HG03045 (cell line): Measurements from ENCODE around the gene FAR2.

ENCODE experiments used
- ATAC-seq: cut with Tn5 transposase; IDR thresholded peaks from one replicate; pipeline ENCODE4 v1.9.1; 2021; ENCODE audit warnings: mild to moderate bottlenecking, moderate library complexity; ENCODE audit not compliant: unreplicated experiment

Gene FAR2

DNA sequence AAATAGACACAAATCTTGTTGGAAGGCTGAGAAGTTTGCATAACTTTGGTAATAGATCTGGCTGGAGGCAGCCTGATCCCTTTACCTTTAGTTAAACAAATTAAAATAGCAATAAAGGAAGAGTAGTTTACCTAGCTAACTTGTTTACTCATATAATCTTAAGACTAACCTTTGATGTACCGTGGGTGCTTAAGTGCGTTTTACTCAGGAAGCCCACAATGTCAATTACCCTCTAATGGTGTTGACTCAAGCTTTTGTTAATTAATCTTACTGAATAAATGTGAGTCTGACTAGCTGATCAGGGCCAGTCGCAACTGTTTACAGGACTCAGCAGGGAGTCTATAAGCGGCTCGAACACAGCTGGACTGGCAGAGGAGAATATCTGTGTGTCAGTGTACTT lies 51.5 kb downstream of the FAR2 start:
- ATAC-seq = no peak

DNA sequence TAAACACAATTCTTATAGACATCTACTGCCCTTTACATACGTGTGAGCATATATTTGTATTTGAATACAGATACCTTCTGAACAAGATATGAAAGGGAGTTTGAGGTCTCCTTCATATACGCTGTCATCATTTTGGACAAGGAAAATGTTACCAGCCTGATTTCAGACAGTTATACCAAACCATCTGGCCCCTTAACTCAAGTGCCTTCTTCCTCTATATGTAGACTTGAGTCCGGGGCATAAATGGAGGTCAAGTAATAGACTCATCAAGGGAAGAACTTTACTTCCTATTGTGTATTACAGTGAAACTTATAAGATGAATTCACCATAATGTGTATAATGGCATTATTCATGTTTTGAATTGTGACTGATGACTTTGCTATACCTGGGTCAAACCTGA lies 52.2 kb downstream of the FAR2 start:
- no peak for ATAC-seq

DNA sequence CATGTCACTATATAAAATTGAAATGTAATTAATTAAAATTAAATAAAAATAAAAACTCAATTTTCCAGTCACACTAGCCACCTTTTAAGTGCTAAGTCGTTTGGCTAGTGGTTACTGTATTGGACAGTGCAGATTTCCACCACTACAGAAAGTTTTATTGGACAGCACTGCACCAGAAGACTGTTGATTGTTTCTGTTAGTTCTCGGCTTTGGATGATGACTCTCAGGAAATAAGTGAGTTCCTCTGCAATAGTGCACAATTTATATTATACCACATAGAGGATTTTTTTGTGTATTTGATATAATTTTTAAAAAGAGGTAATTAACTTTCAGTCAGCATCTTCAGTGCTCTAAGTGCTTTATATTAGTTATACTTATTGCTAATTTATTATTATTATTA lies 52.7 kb downstream of the FAR2 start:
- no peak for ATAC-seq

GRCh38 chr12:29204521-29204920 lies 55.4 kb downstream of the FAR2 start:
- ATAC-seq = no peak

DNA sequence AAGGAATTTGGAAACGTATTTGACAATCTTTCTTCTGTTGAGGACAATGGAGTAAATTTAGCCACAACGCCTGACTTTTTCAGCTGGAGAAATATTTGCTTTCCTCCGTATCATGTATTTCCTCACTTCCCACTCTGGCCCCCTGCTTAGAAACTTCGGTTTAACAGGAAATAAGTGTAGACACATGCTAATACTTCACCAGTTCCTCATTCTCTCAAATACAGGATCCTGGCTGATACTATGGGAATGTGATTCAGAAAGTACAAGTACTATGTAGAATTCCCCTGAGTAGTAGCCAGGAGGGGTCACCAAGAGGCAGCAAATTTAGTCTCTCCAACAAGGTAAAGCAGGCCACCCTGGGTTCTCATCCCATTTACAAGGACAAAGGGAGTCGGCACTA lies 58.0 kb downstream of the FAR2 start:
- no peak for ATAC-seq

- no peak for ATAC-seq
These were observed 59.0 kb downstream of the FAR2 start for GRCh38 chr12:29208060-29208459.

DNA sequence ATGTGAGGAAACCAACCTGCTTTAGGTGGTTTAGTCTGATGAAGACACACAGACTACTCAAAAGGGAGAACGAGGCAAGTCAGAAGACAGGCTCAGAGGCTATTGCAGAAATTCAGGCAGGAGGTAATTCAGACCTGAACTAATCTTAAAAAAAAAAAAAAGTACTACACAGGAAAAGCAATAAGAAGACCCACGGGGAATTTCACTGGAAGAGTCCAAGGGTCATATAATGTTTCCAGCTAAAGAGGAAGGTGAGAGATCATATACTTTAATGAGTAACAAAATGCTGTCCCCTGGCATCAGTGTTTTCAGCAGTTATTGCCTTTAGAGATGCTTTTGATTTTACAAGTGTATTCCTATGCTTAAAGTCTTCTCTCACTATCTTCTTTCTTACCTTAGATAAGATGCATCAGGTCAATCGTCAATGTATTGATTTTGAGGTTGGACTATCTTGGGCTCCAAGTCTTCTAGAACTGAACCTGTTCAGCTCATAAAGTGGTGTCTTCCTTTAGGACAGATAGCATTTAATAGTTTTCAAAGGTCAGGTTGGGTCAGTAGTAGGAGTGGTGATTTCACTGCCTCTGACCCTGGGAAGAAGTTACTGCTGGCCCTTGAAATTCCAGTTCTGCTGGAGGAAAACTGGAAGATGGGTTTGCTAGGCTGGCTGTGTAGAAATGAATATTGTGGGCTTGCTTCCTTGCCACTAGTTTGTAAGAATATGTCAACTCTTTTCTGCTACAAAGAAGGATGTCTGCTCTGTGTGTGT lies 60.0 kb downstream of the FAR2 start:
- no peak for ATAC-seq

DNA sequence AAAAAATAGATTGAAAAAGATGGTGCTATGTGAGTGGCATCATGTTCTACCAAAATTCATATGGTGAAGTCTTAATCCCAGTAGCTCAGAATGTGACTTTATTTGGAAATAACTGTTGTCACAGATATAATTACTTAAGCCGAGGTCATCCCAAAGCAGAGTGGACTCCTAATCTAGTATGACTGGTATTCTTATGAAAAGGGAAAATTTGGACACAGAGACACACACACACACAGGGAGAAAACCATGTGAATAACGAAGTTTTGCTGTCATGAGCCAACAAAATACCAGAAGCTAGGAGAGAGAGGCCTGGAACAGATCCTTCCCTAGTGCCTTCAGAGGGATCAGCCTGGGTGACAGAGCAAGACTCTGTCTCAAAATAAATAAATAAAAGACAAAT lies 62.6 kb downstream of the FAR2 start:
- ATAC-seq = no peak

DNA sequence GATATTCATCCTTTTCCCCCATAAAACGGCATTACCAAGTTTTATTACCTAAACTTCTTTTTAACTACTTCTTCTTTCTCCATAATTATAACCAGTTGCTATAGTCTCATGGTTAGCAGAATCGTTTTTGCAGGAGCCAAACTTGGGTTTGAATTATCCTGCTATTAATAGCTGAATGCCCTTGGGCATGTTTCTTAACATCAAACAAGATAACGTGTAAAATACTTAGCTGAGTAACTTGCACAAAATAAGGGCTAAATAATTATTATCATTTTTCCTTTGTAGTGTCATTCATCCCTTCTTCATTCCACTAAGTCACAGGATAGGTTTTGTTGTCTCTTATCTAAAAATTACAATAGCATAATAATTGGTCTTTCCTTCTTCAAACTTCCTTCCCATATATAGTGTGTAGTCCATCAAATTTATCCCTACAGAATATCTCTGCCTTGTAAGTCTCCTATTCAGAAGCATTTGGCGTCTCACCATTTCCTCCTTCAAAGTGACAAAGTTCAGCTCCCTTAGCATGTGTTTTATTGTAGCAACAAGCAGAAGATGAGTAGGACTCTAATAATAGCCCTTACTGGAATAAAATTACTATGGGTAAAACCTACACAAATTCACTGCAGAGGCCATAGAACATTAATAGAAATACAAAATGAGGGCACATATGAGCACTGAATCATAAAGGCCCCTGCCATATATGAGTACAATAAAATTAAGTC lies 63.8 kb downstream of the FAR2 start:
- no peak for ATAC-seq

DNA sequence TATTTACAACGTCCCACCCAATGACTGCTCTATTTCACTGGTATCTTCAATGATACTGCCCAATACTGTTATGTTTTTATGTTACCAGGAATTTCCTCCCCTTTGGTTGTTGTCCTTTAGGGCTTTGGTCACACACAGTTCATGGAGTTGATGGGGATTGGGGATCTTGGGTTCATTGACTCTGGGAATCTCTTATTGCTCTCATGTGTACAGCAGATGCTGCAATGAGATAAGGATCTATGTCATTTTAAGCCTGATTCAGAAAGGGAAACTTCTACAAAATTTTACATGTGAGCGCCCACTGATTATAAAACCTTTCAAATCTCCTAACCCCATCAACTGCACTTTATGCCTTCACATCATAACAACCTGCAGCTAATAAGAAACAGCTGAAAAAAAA lies 67.2 kb downstream of the FAR2 start:
- no peak for ATAC-seq

- no peak for ATAC-seq
These were observed 67.9 kb downstream of the FAR2 start for GRCh38 chr12:29216797-29217575.

DNA sequence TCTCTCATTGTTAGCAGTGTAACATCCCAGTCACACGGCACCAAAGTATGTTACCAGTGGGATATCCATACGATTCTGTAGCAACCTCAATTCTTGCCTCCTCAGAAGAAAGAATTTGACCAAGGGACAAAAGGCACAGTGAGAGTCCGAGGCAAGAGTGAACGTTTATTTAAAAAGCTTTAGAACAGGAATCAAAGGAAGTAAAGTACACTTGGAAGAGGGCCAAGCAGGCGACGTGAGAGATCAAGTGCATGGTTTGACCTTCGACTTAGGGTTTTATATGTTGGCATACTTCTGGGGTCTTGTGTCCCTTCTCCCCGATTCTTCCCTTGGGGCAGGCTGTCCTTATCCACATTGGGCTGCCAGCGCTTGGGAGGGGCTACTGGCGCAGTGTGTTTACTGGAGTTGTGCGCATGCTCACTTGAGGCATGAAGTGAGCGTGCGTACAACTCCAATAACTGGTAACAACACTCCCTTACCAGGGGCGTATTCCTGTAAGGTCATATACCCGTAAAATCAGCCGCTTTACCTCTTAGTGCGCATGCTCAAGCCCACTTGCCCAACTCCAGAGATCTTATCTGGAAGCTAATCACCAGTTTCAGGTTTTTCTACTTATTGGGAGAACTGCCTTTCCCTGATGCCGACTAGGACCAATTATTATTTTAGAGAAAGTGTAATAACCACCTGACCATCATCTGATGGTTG lies 71.7 kb downstream of the FAR2 start:
- ATAC-seq = no peak

DNA sequence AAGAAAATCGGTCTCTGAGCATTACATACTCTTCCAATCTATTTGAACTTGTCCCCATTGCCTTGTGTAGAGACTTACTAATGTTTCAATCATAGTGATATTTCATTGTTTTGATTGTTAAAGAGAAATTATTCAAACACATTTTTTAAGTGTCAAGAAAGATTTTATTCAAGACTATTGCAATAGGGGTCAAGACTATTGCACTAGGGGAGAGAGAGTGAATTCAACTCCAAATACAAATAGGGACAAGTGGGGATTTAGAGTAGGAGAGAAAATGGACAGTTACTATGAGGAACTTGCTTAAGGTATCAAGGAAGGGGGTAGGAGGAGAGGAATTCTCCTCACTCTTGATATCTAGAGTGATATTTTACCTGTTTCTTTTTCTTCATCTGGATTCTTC lies 73.1 kb downstream of the FAR2 start:
- ATAC-seq = no peak

- ATAC-seq = no peak
These were observed 74.3 kb downstream of the FAR2 start for GRCh38 chr12:29223426-29223825.

GRCh38 chr12:29223956-29224543 lies 75.0 kb downstream of the FAR2 start:
- no peak for ATAC-seq

- no peak for ATAC-seq
These were observed 75.5 kb downstream of the FAR2 start for GRCh38 chr12:29224572-29224971.

DNA sequence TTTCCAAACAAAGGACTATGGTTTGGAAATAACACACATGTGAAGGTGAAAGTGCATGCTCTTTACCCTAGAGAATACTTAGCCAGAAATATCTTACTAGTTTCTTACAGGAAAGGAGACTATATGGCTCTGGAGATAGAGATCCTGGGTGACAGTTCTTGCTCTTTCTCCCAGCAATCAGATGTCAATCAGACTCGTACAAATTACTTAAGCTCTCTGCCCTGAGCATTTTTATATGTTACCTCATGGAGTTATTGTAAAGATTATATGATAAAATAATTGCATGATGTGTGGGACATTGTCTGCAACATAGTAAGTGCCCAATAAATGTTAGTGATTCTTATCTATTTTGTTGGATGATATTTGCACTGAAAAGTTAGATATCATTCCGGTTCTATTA lies 76.8 kb downstream of the FAR2 start:
- ATAC-seq = no peak

DNA sequence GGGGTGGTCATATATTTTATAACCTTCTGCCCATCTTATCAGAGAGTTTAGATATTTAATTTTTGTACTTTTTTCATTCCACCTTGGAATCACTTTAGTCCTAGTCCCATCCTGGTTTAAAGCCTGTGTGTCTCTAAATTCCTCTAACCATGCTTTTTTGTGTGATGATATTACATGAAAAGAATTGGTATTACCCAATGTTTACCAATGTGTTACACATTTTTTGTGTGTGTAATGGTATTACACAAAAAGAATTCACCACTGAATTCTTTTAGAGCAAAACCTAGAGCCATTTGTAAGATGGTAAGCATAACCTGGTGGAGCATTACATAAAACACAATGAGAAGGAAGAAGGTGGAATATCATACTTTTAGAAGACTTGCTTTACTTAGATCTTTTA lies 77.5 kb downstream of the FAR2 start:
- ATAC-seq = no peak

DNA sequence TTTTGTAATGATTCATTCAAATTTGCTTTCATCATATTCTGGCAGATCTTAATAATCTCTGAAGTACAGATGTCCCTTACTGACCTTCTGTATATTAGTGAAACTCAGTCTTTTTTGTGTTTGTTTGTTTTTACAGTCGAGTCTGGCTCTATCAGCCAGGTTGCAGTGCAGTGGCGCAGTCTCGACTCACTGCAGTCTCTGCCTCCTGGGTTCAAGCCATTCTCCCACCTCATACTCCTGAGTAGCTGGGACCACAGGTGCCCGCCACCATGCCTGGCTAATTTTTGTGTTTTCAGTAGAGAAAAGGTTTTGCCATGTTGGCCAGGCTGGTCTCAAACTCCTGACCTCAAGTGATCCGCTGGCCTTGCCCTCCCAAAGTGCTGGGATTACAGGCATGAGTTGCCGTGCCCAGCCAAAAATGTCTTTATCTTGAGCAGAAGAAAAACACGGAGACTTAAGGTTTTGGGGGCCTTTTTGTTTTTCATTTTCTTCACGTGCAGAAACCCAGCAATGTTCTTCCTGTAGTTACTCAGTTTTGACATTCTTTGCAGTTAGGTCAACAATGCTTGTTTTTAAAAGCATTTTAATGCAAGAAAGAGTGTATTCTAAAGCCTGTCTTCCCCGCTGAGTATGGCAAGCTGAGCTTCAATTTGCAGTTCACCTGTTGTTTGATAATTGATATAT lies 79.5 kb downstream of the FAR2 start:
- no peak for ATAC-seq

DNA sequence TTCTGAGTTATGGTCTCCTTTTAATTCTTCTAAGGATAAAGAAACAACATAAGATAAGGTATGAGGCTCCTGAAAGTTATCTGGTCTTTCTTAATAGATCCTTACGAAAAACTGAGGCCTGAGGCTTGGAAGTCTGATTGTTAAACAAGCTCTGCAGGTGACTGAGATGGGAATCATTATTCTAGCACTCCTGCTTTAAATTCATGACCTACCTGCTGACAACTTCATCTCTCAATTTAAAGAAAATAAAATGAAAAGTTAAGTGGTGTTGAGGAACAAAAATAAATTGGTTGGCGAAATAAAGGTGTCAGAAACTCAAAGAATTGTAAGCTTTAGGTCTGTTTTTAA lies 80.1 kb downstream of the FAR2 start:
- no peak for ATAC-seq
